H9 (cell line): ENCODE results near the gene SYT3. TPM values are rescaled to one million over a fixed set of nuclear protein-coding genes. Genes with fewer than 3 reads are reported as not detected.
A peak's percentile ranks its signal among the peaks of the same experiment; 100 is the strongest.

Source experiments
- DNase-seq: peaks from one replicate; pipeline ENCODE4 v3.0.0-alpha.2; 2017
- H2AFZ ChIP-seq: one replicate; pipeline ENCODE4 v1.6.1; 2013; ENCODE audit warnings: mild to moderate bottlenecking, low read length, control low read depth, moderate library complexity
- H2AK5ac ChIP-seq: 2 replicates; pipeline ENCODE4 v1.6.1; 2013; ENCODE audit warnings: low read length, control low read depth, mixed read lengths; ENCODE audit not compliant: insufficient read length
- H2BK120ac ChIP-seq: one replicate; pipeline ENCODE4 v1.6.1; 2013; ENCODE audit warnings: low read depth, mild to moderate bottlenecking, low read length, control low read depth, inconsistent platforms; ENCODE audit not compliant: poor library complexity, severe bottlenecking
- H2BK12ac ChIP-seq: 2 replicates; pipeline ENCODE4 v1.6.1; 2013; ENCODE audit warnings: low read length, control low read depth, mixed read lengths, low read depth; ENCODE audit not compliant: insufficient read length
- H2BK15ac ChIP-seq: 2 replicates; pipeline ENCODE4 v1.6.1; 2013; ENCODE audit warnings: low read depth, low read length, control low read depth
- H2BK20ac ChIP-seq: one replicate; pipeline ENCODE4 v1.6.1; 2013; ENCODE audit warnings: low read depth, mild to moderate bottlenecking, low read length, control low read depth, inconsistent platforms; ENCODE audit not compliant: poor library complexity, severe bottlenecking
- H2BK5ac ChIP-seq: 2 replicates; pipeline ENCODE4 v1.6.1; 2013; ENCODE audit warnings: low read length, control low read depth, mixed read lengths; ENCODE audit not compliant: insufficient read length
- H3K14ac ChIP-seq: 2 replicates; pipeline ENCODE4 v1.6.1; 2013; ENCODE audit warnings: low read length, control low read depth; ENCODE audit not compliant: insufficient read depth
- H3K18ac ChIP-seq: 2 replicates; pipeline ENCODE4 v1.6.1; 2013; ENCODE audit warnings: low read depth, mild to moderate bottlenecking, mixed read lengths, low read length, control low read depth; ENCODE audit not compliant: insufficient read length
- H3K23ac ChIP-seq: 2 replicates; pipeline ENCODE4 v1.6.1; 2013; ENCODE audit warnings: low read length, control low read depth, mixed read lengths, low read depth; ENCODE audit not compliant: insufficient read length
- H3K23me2 ChIP-seq: 2 replicates; pipeline ENCODE4 v1.6.1; 2013; ENCODE audit warnings: low read depth, mild to moderate bottlenecking, mixed read lengths, low read length, control low read depth; ENCODE audit not compliant: insufficient read length, poor library complexity, severe bottlenecking
- H3K27ac ChIP-seq: 2 replicates; pipeline ENCODE4 v1.5.1; 2013; ENCODE audit warnings: low read length, control low read depth, mixed read lengths, low read depth; ENCODE audit not compliant: insufficient read length
- H3K27me3 ChIP-seq: 2 replicates; pipeline ENCODE4 v1.6.1; 2013; ENCODE audit warnings: low read length, control low read depth, inconsistent platforms; ENCODE audit not compliant: insufficient read depth
- H3K4ac ChIP-seq: 2 replicates; pipeline ENCODE4 v1.6.1; 2013; ENCODE audit warnings: low read depth, mild to moderate bottlenecking, control low read depth, inconsistent platforms, low read length, moderate library complexity
- H3K4me1 ChIP-seq: 2 replicates; pipeline ENCODE4 v1.6.1; 2013; ENCODE audit warnings: low read length, control low read depth, inconsistent platforms; ENCODE audit not compliant: insufficient read depth
- H3K4me2 ChIP-seq: 2 replicates; pipeline ENCODE4 v1.6.1; 2013; ENCODE audit warnings: low read length, control low read depth, mixed read lengths; ENCODE audit not compliant: insufficient read length, insufficient read depth
- H3K56ac ChIP-seq: 2 replicates; pipeline ENCODE4 v1.6.1; 2013; ENCODE audit warnings: low read depth, mild to moderate bottlenecking, mixed read lengths, low read length, control low read depth; ENCODE audit not compliant: insufficient read length
- H3K79me1 ChIP-seq: 2 replicates; pipeline ENCODE4 v1.6.1; 2013; ENCODE audit warnings: low read depth, mild to moderate bottlenecking, moderate library complexity, low read length, control low read depth, inconsistent platforms; ENCODE audit not compliant: insufficient read depth, poor library complexity, severe bottlenecking
- H3K79me2 ChIP-seq: 2 replicates; pipeline ENCODE4 v1.6.1; 2013; ENCODE audit warnings: low read length, control low read depth, inconsistent platforms; ENCODE audit not compliant: insufficient read depth
- H3K9ac ChIP-seq: 2 replicates; pipeline ENCODE4 v1.6.1; 2013; ENCODE audit warnings: low read length, control low read depth, mixed read lengths; ENCODE audit not compliant: insufficient read length; ENCODE audit errors: extremely low read depth
- H3K9me3 ChIP-seq: one replicate; pipeline ENCODE4 v1.6.1; 2013; ENCODE audit warnings: low read depth, low read length, inconsistent platforms; ENCODE audit not compliant: control insufficient read depth
- H3T11ph ChIP-seq: one replicate; pipeline ENCODE4 v1.6.1; 2013; ENCODE audit warnings: mild to moderate bottlenecking, low read length, control low read depth, inconsistent platforms
- H4K20me1 ChIP-seq: one replicate; pipeline ENCODE4 v1.6.1; 2013; ENCODE audit not compliant: control insufficient read depth, insufficient read length, insufficient read depth
- H4K5ac ChIP-seq: 2 replicates; pipeline ENCODE4 v1.6.1; 2013; ENCODE audit warnings: low read depth, mild to moderate bottlenecking, mixed read lengths, low read length, control low read depth; ENCODE audit not compliant: insufficient read length
- H4K8ac ChIP-seq: replicated peaks from 2 replicates; pipeline ENCODE4 v1.6.1; 2013; ENCODE audit warnings: low read length, control low read depth, mixed read lengths, low read depth; ENCODE audit not compliant: insufficient read length
- H4K91ac ChIP-seq: 2 replicates; pipeline ENCODE4 v1.6.1; 2013; ENCODE audit warnings: low read depth, mild to moderate bottlenecking, moderate library complexity, mixed read lengths, low read length, control low read depth; ENCODE audit not compliant: insufficient read length
- H3K27ac Mint-ChIP-seq, 3 experiments: 2 replicates in 2 of 3; 3 replicates in 1 of 3; pipeline ENCODE4 v1.8.0; 2020 to 2021; ENCODE audit warnings: mixed read lengths in 3 of 3, mild to moderate bottlenecking in 1 of 3, moderate library complexity in 1 of 3
- H3K27me3 Mint-ChIP-seq: 2 replicates; pipeline ENCODE4 v1.8.0; 2021; ENCODE audit warnings: low read depth, mild to moderate bottlenecking, moderate library complexity, mixed read lengths
- H3K36me3 Mint-ChIP-seq, 3 experiments: 2 replicates in 2 of 3; 3 replicates in 1 of 3; pipeline ENCODE4 v1.8.0; 2020 to 2021; ENCODE audit warnings: low read depth in 3 of 3, mixed read lengths in 3 of 3; ENCODE audit not compliant: insufficient read depth in 1 of 3
- H3K4me1 Mint-ChIP-seq, 2 experiments: 2 replicates each; pipeline ENCODE4 v1.8.0; 2020; ENCODE audit warnings: mixed read lengths in 2 of 2
- H3K4me3 Mint-ChIP-seq, 2 experiments: 2 replicates in 1 of 2; 3 replicates in 1 of 2; pipeline ENCODE4 v1.8.0; 2020 to 2021; ENCODE audit warnings: mild to moderate bottlenecking in 2 of 2, mixed read lengths in 2 of 2, moderate library complexity in 1 of 2
- H3K9me3 Mint-ChIP-seq, 2 experiments: 2 replicates in 1 of 2; 3 replicates in 1 of 2; pipeline ENCODE4 v1.8.0; 2020; ENCODE audit warnings: mild to moderate bottlenecking in 2 of 2, mixed read lengths in 2 of 2, moderate library complexity in 1 of 2
- WGBS: extraction: QIAGEN DNeasy Blood & Tissue Kit; methylation state at CpG from one replicate; pipeline ENCODE4 v1.1.7; 2013; ENCODE audit warnings: missing lambda C conversion rate, low lambda C conversion rate, mixed read lengths; ENCODE audit not compliant: insufficient read length; ENCODE audit errors: extremely low coverage; 5-methylcytosine and 5-hydroxymethylcytosine counted together
- total RNA-seq: library from RNA; stranded (reverse); gene quantifications from 2 replicates; pipeline ENCODE4 v1.2.1, GENCODE V29; 2021
- TF ChIP-seq, protein P1 (sequence below): fragments of 200-600 bp; sonication (generic); conservative IDR thresholded peaks from 3 replicates; pipeline ENCODE4 v1.8.0; 2021; ENCODE audit warnings: antibody characterized with exemption, mild to moderate bottlenecking

The SYT3 gene
- total RNA-seq, 1 experiment from 2014 or later = 3.1 TPM

DNA sequence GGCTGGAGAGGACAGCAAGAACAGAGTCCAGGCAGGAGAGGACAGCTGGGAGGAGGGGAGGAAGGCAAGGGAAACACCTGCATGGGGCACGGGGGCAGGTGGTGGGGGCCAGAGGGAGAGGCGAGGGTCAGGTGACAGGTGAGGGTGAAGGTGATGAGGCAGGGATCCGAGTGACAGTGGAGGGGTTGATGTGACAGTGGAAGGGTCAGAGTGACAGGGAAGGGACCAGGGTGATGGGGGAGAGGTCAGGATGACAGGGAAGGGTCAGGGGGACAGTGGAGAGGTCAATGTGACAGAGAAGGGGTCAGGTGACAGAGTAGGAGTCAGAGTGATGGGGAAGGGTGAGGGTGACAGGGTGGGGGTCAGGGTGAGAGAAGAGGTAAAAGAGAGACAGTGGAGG is 38.6 kb upstream of the SYT3 start:
- Histone ChIP-seq H3K4ac (no peak overlapping the region), H3K4me2 (peak overlapping the region; percentile 34)
- H3K27me3 Mint-ChIP-seq = peaks cover 86% of the 10 kb centered on the region

More for the DNA sequence above, 38.6 kb upstream of the SYT3 start:
- Histone ChIP-seq H2BK12ac (no peak overlapping the region), H3K9me3 (no peaks in the 10 kb centered on the region), H3K27me3 (peaks cover 11% of the 10 kb centered on the region), H4K20me1 (no peaks in the 10 kb centered on the region), H3K4me1 (peaks cover 14% of the 10 kb centered on the region; the same call in 1 of the 2 replicates), H3K79me2 (no peaks in the 10 kb centered on the region), H3K23me2 (peaks cover 3% of the 10 kb centered on the region), H2BK120ac (no peak overlapping the region), H3K27ac (no peak overlapping the region), H3K18ac (peak overlapping the region; percentile 17), H2AFZ (no peak overlapping the region), H2AK5ac (no peak overlapping the region), H4K8ac (no peak overlapping the region), H4K5ac (no peak overlapping the region), H3T11ph (no peak overlapping the region), H2BK15ac (no peak overlapping the region), H3K56ac (no peak overlapping the region), H3K14ac (no peak overlapping the region), H2BK20ac (no peak overlapping the region), H3K79me1 (no peaks in the 10 kb centered on the region), H4K91ac (no peak overlapping the region), H2BK5ac (no peak overlapping the region), H3K23ac (no peak overlapping the region), H3K9ac (no peak overlapping the region)
- Mint-ChIP-seq H3K4me1 (peaks cover 15 to 26% of the 10 kb centered on the region in 2 experiments), H3K36me3 (peaks cover 0 to 2% (median 0%) of the 10 kb centered on the region in 3 experiments; a peak in 1 of 7 replicates), H3K27ac (no peak overlapping the region), H3K9me3 (peaks cover 3 to 15% of the 10 kb centered on the region in 2 experiments; a peak in 3 of 5 replicates), H3K4me3 (peak overlapping the region in 1 of 2 experiments; percentile 48; a peak in 2 of 5 replicates)
- WGBS = no CpG with 5 or more reads among the region's 3 CpGs
- TF ChIP-seq, protein P1, sequence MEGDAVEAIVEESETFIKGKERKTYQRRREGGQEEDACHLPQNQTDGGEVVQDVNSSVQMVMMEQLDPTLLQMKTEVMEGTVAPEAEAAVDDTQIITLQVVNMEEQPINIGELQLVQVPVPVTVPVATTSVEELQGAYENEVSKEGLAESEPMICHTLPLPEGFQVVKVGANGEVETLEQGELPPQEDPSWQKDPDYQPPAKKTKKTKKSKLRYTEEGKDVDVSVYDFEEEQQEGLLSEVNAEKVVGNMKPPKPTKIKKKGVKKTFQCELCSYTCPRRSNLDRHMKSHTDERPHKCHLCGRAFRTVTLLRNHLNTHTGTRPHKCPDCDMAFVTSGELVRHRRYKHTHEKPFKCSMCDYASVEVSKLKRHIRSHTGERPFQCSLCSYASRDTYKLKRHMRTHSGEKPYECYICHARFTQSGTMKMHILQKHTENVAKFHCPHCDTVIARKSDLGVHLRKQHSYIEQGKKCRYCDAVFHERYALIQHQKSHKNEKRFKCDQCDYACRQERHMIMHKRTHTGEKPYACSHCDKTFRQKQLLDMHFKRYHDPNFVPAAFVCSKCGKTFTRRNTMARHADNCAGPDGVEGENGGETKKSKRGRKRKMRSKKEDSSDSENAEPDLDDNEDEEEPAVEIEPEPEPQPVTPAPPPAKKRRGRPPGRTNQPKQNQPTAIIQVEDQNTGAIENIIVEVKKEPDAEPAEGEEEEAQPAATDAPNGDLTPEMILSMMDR = no peak
- no peak for DNase-seq
